Glutamatergic neuron (in vitro differentiated cells): ENCODE measurements around the gene ZFAND3. TPM values are rescaled to one million over a fixed set of nuclear protein-coding genes. Genes with fewer than 3 reads are reported as not detected.
A peak's percentile ranks its signal among the peaks of the same experiment; 100 is the strongest.

Experiments used
- DNase-seq: peaks from one replicate; pipeline ENCODE4 v3.0.0; 2022
- H3K27ac Mint-ChIP-seq: one replicate; pipeline ENCODE4 v1.8.0; 2020; ENCODE audit warnings: mild to moderate bottlenecking, mixed read lengths, inconsistent platforms; ENCODE audit not compliant: unreplicated experiment
- H3K27me3 Mint-ChIP-seq: one replicate; pipeline ENCODE4 v1.8.0; 2020; ENCODE audit warnings: mild to moderate bottlenecking, moderate library complexity, mixed read lengths, inconsistent platforms; ENCODE audit not compliant: unreplicated experiment
- H3K36me3 Mint-ChIP-seq: one replicate; pipeline ENCODE4 v1.8.0; 2020; ENCODE audit warnings: mild to moderate bottlenecking, mixed read lengths, inconsistent platforms; ENCODE audit not compliant: unreplicated experiment
- H3K4me1 Mint-ChIP-seq: one replicate; pipeline ENCODE4 v1.8.0; 2020; ENCODE audit warnings: mild to moderate bottlenecking, low read depth, mixed read lengths, inconsistent platforms; ENCODE audit not compliant: unreplicated experiment
- H3K4me3 Mint-ChIP-seq: one replicate; pipeline ENCODE4 v1.8.0; 2020; ENCODE audit warnings: mild to moderate bottlenecking, mixed read lengths, inconsistent platforms; ENCODE audit not compliant: unreplicated experiment
- H3K9me3 Mint-ChIP-seq: one replicate; pipeline ENCODE4 v1.8.0; 2020; ENCODE audit warnings: mild to moderate bottlenecking, moderate library complexity, mixed read lengths, inconsistent platforms; ENCODE audit not compliant: unreplicated experiment
- total RNA-seq: library from RNA; stranded (reverse); fragmentation: NEBNext Ultra II Directional; extraction: Animal tissue kit (Norgen Biotek cat#: 25700); gene quantifications from one replicate; pipeline ENCODE4 v1.2.1, GENCODE V29; 2021; ENCODE audit not compliant: unreplicated experiment
- TF ChIP-seq, protein P1 (sequence below): fragments of 200-600 bp; sonication (generic); IDR thresholded peaks from one replicate; pipeline ENCODE4 v1.5.0; 2021; ENCODE audit not compliant: partially characterized antibody, unreplicated experiment

ZFAND3 gene
- total RNA-seq, 1 donor from 2014 or later = 115 TPM

GRCh38 chr6:37812841-37813240, 6.7 kb upstream of the ZFAND3 start:
- H3K4me3 Mint-ChIP-seq = no peak overlapping the region
- H3K9me3 Mint-ChIP-seq = peaks cover 5% of the 10 kb centered on the region
- no peak overlapping the region for H3K27ac Mint-ChIP-seq
- peaks cover 4% of the 10 kb centered on the region for H3K27me3 Mint-ChIP-seq
- DNase-seq = no peak
- H3K4me1 Mint-ChIP-seq = peaks cover 18% of the 10 kb centered on the region
- TF ChIP-seq, protein P1, sequence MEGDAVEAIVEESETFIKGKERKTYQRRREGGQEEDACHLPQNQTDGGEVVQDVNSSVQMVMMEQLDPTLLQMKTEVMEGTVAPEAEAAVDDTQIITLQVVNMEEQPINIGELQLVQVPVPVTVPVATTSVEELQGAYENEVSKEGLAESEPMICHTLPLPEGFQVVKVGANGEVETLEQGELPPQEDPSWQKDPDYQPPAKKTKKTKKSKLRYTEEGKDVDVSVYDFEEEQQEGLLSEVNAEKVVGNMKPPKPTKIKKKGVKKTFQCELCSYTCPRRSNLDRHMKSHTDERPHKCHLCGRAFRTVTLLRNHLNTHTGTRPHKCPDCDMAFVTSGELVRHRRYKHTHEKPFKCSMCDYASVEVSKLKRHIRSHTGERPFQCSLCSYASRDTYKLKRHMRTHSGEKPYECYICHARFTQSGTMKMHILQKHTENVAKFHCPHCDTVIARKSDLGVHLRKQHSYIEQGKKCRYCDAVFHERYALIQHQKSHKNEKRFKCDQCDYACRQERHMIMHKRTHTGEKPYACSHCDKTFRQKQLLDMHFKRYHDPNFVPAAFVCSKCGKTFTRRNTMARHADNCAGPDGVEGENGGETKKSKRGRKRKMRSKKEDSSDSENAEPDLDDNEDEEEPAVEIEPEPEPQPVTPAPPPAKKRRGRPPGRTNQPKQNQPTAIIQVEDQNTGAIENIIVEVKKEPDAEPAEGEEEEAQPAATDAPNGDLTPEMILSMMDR = no peak
- H3K36me3 Mint-ChIP-seq = peaks cover 4% of the 10 kb centered on the region

- H3K27ac Mint-ChIP-seq = no peak overlapping the region
- H3K4me1 Mint-ChIP-seq = peaks cover 12% of the 10 kb centered on the region
- H3K9me3 Mint-ChIP-seq = peaks cover 10% of the 10 kb centered on the region
- H3K27me3 Mint-ChIP-seq = peaks cover 4% of the 10 kb centered on the region
- peaks cover 4% of the 10 kb centered on the region for H3K36me3 Mint-ChIP-seq
- no peak for DNase-seq
- TF ChIP-seq, protein P1 = no peak
- no peak overlapping the region for H3K4me3 Mint-ChIP-seq
Measured at GRCh38 chr6:37814374-37814773, 5.2 kb upstream of the ZFAND3 start.

GRCh38 chr6:37816599-37817375, 2.7 kb upstream of the ZFAND3 start:
- Mint-ChIP-seq H3K36me3 (peaks cover 2% of the 10 kb centered on the region), H3K27me3 (peaks cover 6% of the 10 kb centered on the region), H3K4me1 (peaks cover 20% of the 10 kb centered on the region), H3K27ac (no peak overlapping the region), H3K4me3 (peak overlapping the region; percentile 51), H3K9me3 (peaks cover 8% of the 10 kb centered on the region)
- DNase-seq = no peak
- TF ChIP-seq, protein P1 = no peak

GRCh38 chr6:37818536-37819176, 871 bp upstream of the ZFAND3 start:
- Mint-ChIP-seq H3K4me3 (peak overlapping the region; percentile 94), H3K27me3 (peaks cover 6% of the 10 kb centered on the region), H3K4me1 (peaks cover 31% of the 10 kb centered on the region), H3K27ac (peak overlapping the region; percentile 97), H3K36me3 (no peaks in the 10 kb centered on the region), H3K9me3 (peaks cover 7% of the 10 kb centered on the region)
- peak; percentile 91 for DNase-seq
- TF ChIP-seq, protein P1 = no peak
